Activated CD8-positive, alpha-beta memory T cell treated with anti-CD3 and anti-CD28 coated beads, Interleukin-2, amount 50 U/mL, for 1 hour (primary cell): ENCODE measurements around the gene PAH.

ENCODE experiments used
- DNase-seq: peaks from one replicate; pipeline ENCODE4 v3.0.0-alpha.2; 2020; ENCODE audit errors: extremely low read depth

PAH gene

GRCh38 chr12:102917026-102917787 lies at the start of gene PAH:
Gene PAH (minus strand): TSS chr12:102917244. CDS start chr12:102917130, 114 bp downstream.
- no peak for DNase-seq

GRCh38 chr12:102966200-102966863 lies 49.3 kb upstream of the PAH start:
- DNase-seq, result no peak

GRCh38 chr12:102965281-102966155 lies 48.5 kb upstream of the PAH start:
- no peak for DNase-seq

GRCh38 chr12:102964872-102965271 lies 47.8 kb upstream of the PAH start:
- no peak for DNase-seq

- no peak for DNase-seq
These were observed 46.8 kb upstream of the PAH start for GRCh38 chr12:102963796-102964195.

- no peak for DNase-seq
These were observed 45.9 kb upstream of the PAH start for GRCh38 chr12:102962986-102963385.

GRCh38 chr12:102962532-102962931 lies 45.5 kb upstream of the PAH start:
- DNase-seq, result no peak

GRCh38 chr12:102961466-102961855 lies 44.4 kb upstream of the PAH start:
- no peak for DNase-seq

- DNase-seq, result no peak
These were observed 43.9 kb upstream of the PAH start for GRCh38 chr12:102960766-102961465.

- DNase-seq, result no peak
These were observed 42.3 kb upstream of the PAH start for GRCh38 chr12:102959391-102959790.

- DNase-seq, result no peak
These were observed 41.8 kb upstream of the PAH start for GRCh38 chr12:102958830-102959176.

GRCh38 chr12:102958073-102958829 lies 41.2 kb upstream of the PAH start:
- no peak for DNase-seq

GRCh38 chr12:102957339-102958050 lies 40.5 kb upstream of the PAH start, which contains the start of gene ASCL1:
Gene ASCL1 (plus strand): TSS chr12:102957674. CDS start chr12:102958245, 571 bp downstream.
- DNase-seq, result no peak

- no peak for DNase-seq
These were observed 39.8 kb upstream of the PAH start for GRCh38 chr12:102956738-102957327.

GRCh38 chr12:102955926-102956737 lies 39.1 kb upstream of the PAH start:
- no peak for DNase-seq

GRCh38 chr12:102954134-102954533 lies 37.1 kb upstream of the PAH start:
- DNase-seq, result no peak

GRCh38 chr12:102953221-102953620 lies 36.2 kb upstream of the PAH start:
- DNase-seq, result no peak

GRCh38 chr12:102951841-102952240 lies 34.8 kb upstream of the PAH start:
- DNase-seq, result no peak
